Adipocyte (in vitro differentiated cells): Measurements from ENCODE around the gene SHE.

Source experiments
- DNase-seq: peaks from one replicate; pipeline ENCODE4 v3.0.0-alpha.2; 2015; ENCODE audit warnings: low read depth
- H3K27me3 ChIP-seq: replicated peaks from 2 replicates; pipeline ENCODE4 v1.7.0; 2013; ENCODE audit warnings: mild to moderate bottlenecking, low read length, moderate library complexity; ENCODE audit not compliant: control insufficient read depth, insufficient read depth
- H3K36me3 ChIP-seq: 2 replicates; pipeline ENCODE4 v1.7.0; 2013; ENCODE audit warnings: low read length, mild to moderate bottlenecking, moderate library complexity; ENCODE audit not compliant: control insufficient read depth, insufficient read depth, severe bottlenecking
- H3K4me1 ChIP-seq: 2 replicates; pipeline ENCODE4 v1.7.0; 2013; ENCODE audit warnings: mild to moderate bottlenecking, low read length, moderate library complexity; ENCODE audit not compliant: control insufficient read depth, insufficient read depth
- H3K4me3 ChIP-seq: 2 replicates; pipeline ENCODE4 v1.7.0; 2013; ENCODE audit warnings: mild to moderate bottlenecking, low read length, moderate library complexity
- H3K9ac ChIP-seq: 2 replicates; pipeline ENCODE4 v1.7.0; 2013; ENCODE audit warnings: mild to moderate bottlenecking, low read length, moderate library complexity
- H3K9me3 ChIP-seq: 2 replicates; pipeline ENCODE4 v1.7.0; 2013; ENCODE audit warnings: mild to moderate bottlenecking, low read length, moderate library complexity; ENCODE audit not compliant: control insufficient read depth

SHE gene

GRCh38 chr1:154502066-154502743 lies at the start of gene SHE, which contains the start of gene TDRD10:
SHE (minus strand) TSS chr1:154502412; CDS start chr1:154502026, 386 bp downstream.
TDRD10 (plus strand) TSS chr1:154502219; CDS start chr1:154506904, 4,685 bp downstream.
- Histone ChIP-seq H3K4me1 (peaks cover 5% of the 10 kb centered on the region), H3K4me3 (peak within 1 kb of the TSS; percentile 64), H3K9me3 (peaks cover 8% of the 10 kb centered on the region), H3K27me3 (peaks cover 51% of the 10 kb centered on the region), H3K36me3 (no peaks in the 10 kb centered on the region), H3K9ac (peak within 1 kb of the TSS; percentile 34)
- DNase-seq: no peak

GRCh38 chr1:154551474-154551873 lies 49.3 kb upstream of the SHE start:
- Histone ChIP-seq H3K4me3 (no peak overlapping the region), H3K4me1 (peaks cover 25% of the 10 kb centered on the region), H3K27me3 (no peaks in the 10 kb centered on the region), H3K36me3 (peaks cover 70% of the 10 kb centered on the region), H3K9ac (no peak overlapping the region), H3K9me3 (no peaks in the 10 kb centered on the region)
- DNase-seq: no peak

GRCh38 chr1:154550657-154551056 lies 48.4 kb upstream of the SHE start:
- H3K9ac ChIP-seq: no peak overlapping the region
- peaks cover 68% of the 10 kb centered on the region for H3K36me3 ChIP-seq
- DNase-seq: no peak
- no peaks in the 10 kb centered on the region for H3K9me3 ChIP-seq
- H3K27me3 ChIP-seq: no peaks in the 10 kb centered on the region
- peaks cover 17% of the 10 kb centered on the region for H3K4me1 ChIP-seq
- no peak overlapping the region for H3K4me3 ChIP-seq

- peaks cover 62% of the 10 kb centered on the region for H3K36me3 ChIP-seq
- H3K4me3 ChIP-seq: no peak overlapping the region
- H3K27me3 ChIP-seq: peaks cover 2% of the 10 kb centered on the region
- no peaks in the 10 kb centered on the region for H3K9me3 ChIP-seq
- peaks cover 17% of the 10 kb centered on the region for H3K4me1 ChIP-seq
- DNase-seq: no peak
- no peak overlapping the region for H3K9ac ChIP-seq
Observed at GRCh38 chr1:154550070-154550469, 47.9 kb upstream of the SHE start.

GRCh38 chr1:154549202-154549770 lies 47.1 kb upstream of the SHE start:
- H3K4me3 ChIP-seq: no peak overlapping the region
- no peak overlapping the region for H3K9ac ChIP-seq
- no peak for DNase-seq
- no peaks in the 10 kb centered on the region for H3K9me3 ChIP-seq
- H3K4me1 ChIP-seq: peaks cover 17% of the 10 kb centered on the region
- H3K27me3 ChIP-seq: peaks cover 10% of the 10 kb centered on the region
- peaks cover 54% of the 10 kb centered on the region for H3K36me3 ChIP-seq

GRCh38 chr1:154548028-154548427 lies 45.8 kb upstream of the SHE start:
- H3K4me1 ChIP-seq: peaks cover 11% of the 10 kb centered on the region
- peaks cover 42% of the 10 kb centered on the region for H3K36me3 ChIP-seq
- H3K4me3 ChIP-seq: no peak overlapping the region
- H3K27me3 ChIP-seq: peaks cover 22% of the 10 kb centered on the region
- no peaks in the 10 kb centered on the region for H3K9me3 ChIP-seq
- no peak overlapping the region for H3K9ac ChIP-seq
- no peak for DNase-seq

- Histone ChIP-seq H3K36me3 (peaks cover 34% of the 10 kb centered on the region), H3K4me1 (peaks cover 11% of the 10 kb centered on the region), H3K4me3 (no peak overlapping the region), H3K27me3 (peaks cover 27% of the 10 kb centered on the region), H3K9ac (no peak overlapping the region), H3K9me3 (no peaks in the 10 kb centered on the region)
- no peak for DNase-seq
Observed at GRCh38 chr1:154547105-154547732, 45.0 kb upstream of the SHE start.

GRCh38 chr1:154546264-154547063 lies 44.3 kb upstream of the SHE start:
- H3K4me1 ChIP-seq: peaks cover 11% of the 10 kb centered on the region
- no peak overlapping the region for H3K9ac ChIP-seq
- no peaks in the 10 kb centered on the region for H3K9me3 ChIP-seq
- H3K36me3 ChIP-seq: peaks cover 26% of the 10 kb centered on the region
- H3K4me3 ChIP-seq: no peak overlapping the region
- peaks cover 32% of the 10 kb centered on the region for H3K27me3 ChIP-seq
- DNase-seq: peak; percentile 69

GRCh38 chr1:154541231-154541630 lies 39.0 kb upstream of the SHE start:
- no peaks in the 10 kb centered on the region for H3K36me3 ChIP-seq
- DNase-seq: no peak
- H3K9ac ChIP-seq: no peak overlapping the region
- H3K4me1 ChIP-seq: no peaks in the 10 kb centered on the region
- no peak overlapping the region for H3K4me3 ChIP-seq
- H3K27me3 ChIP-seq: peaks cover 52% of the 10 kb centered on the region
- H3K9me3 ChIP-seq: no peaks in the 10 kb centered on the region

GRCh38 chr1:154539486-154540483 lies 37.6 kb upstream of the SHE start:
- no peak overlapping the region for H3K9ac ChIP-seq
- H3K4me1 ChIP-seq: no peaks in the 10 kb centered on the region
- peaks cover 52% of the 10 kb centered on the region for H3K27me3 ChIP-seq
- H3K9me3 ChIP-seq: peaks cover 5% of the 10 kb centered on the region
- DNase-seq: no peak
- no peaks in the 10 kb centered on the region for H3K36me3 ChIP-seq
- H3K4me3 ChIP-seq: no peak overlapping the region
